LoVo (cell line): ENCODE results near the gene PRM1.

Experiments
- DNase-seq: peaks from one replicate; pipeline ENCODE4 v3.0.0-alpha.2; 2016; ENCODE audit warnings: low spot score

Gene PRM1

GRCh38 chr16:11253995-11254912 is 26.9 kb downstream of the PRM1 start:
- no peak for DNase-seq

GRCh38 chr16:11253009-11253994 is 27.8 kb downstream of the PRM1 start:
- no peak for DNase-seq

- DNase-seq = no peak
Measured at GRCh38 chr16:11252482-11252931, 28.6 kb downstream of the PRM1 start.

- no peak for DNase-seq
Measured at GRCh38 chr16:11251525-11252481, 29.3 kb downstream of the PRM1 start.

- DNase-seq = no peak
Measured at GRCh38 chr16:11250786-11251524, 30.2 kb downstream of the PRM1 start.

GRCh38 chr16:11250091-11250785 is 30.9 kb downstream of the PRM1 start:
- no peak for DNase-seq

- no peak for DNase-seq
Measured at GRCh38 chr16:11249233-11250061, 31.7 kb downstream of the PRM1 start.

GRCh38 chr16:11248133-11248532 is 33.0 kb downstream of the PRM1 start:
- DNase-seq = no peak

- DNase-seq = no peak
Measured at GRCh38 chr16:11245988-11246387, 35.1 kb downstream of the PRM1 start.

- no peak for DNase-seq
Measured at GRCh38 chr16:11245222-11245737, 35.9 kb downstream of the PRM1 start.

GRCh38 chr16:11242658-11243057 is 38.5 kb downstream of the PRM1 start:
- no peak for DNase-seq

- DNase-seq = no peak
Measured at GRCh38 chr16:11241480-11242204, 39.5 kb downstream of the PRM1 start.

GRCh38 chr16:11240636-11241473 is 40.3 kb downstream of the PRM1 start:
- DNase-seq = no peak

- no peak for DNase-seq
Measured at GRCh38 chr16:11239644-11240632, 41.2 kb downstream of the PRM1 start.

GRCh38 chr16:11238272-11239202 is 42.6 kb downstream of the PRM1 start:
- DNase-seq = no peak
